Endodermal cell (in vitro differentiated cells): ENCODE measurements around the gene DLGAP5. TPM values are rescaled to one million over a fixed set of nuclear protein-coding genes. Genes with fewer than 3 reads are reported as not detected.

Experiments
- DNase-seq: peaks from one replicate; pipeline ENCODE4 v3.0.0-alpha.2; 2017
- H3K27ac ChIP-seq: 2 replicates; pipeline ENCODE4 v1.5.1; 2013; ENCODE audit warnings: mild to moderate bottlenecking, low read depth, low read length, moderate library complexity
- H3K27me3 ChIP-seq: 2 replicates; pipeline ENCODE4 v1.6.1; 2013; ENCODE audit warnings: mild to moderate bottlenecking, low read length, moderate library complexity; ENCODE audit not compliant: insufficient read depth, control insufficient read depth, poor library complexity, severe bottlenecking
- H3K36me3 ChIP-seq: 2 replicates; pipeline ENCODE4 v1.7.0; 2013; ENCODE audit warnings: mild to moderate bottlenecking, low read length, moderate library complexity; ENCODE audit not compliant: control insufficient read depth, insufficient read depth
- H3K4me1 ChIP-seq: one replicate; pipeline ENCODE4 v1.7.0; 2013; ENCODE audit warnings: low read length; ENCODE audit not compliant: control insufficient read depth, insufficient read depth
- H3K4me3 ChIP-seq: 2 replicates; pipeline ENCODE4 v1.5.1; 2013; ENCODE audit warnings: mild to moderate bottlenecking, low read length, moderate library complexity
- H3K9ac ChIP-seq: 2 replicates; pipeline ENCODE4 v1.6.1; 2013; ENCODE audit warnings: mild to moderate bottlenecking, low read length, moderate library complexity; ENCODE audit not compliant: poor library complexity, severe bottlenecking; ENCODE audit errors: extremely low read depth
- H3K9me3 ChIP-seq: 2 replicates; pipeline ENCODE4 v1.6.1; 2013; ENCODE audit warnings: mild to moderate bottlenecking, low read length, moderate library complexity; ENCODE audit not compliant: control insufficient read depth
- H3K27ac Mint-ChIP-seq: 2 replicates; pipeline ENCODE4 v1.8.0; 2020; ENCODE audit warnings: mixed read lengths
- H3K27me3 Mint-ChIP-seq: 2 replicates; pipeline ENCODE4 v1.8.0; 2021; ENCODE audit warnings: mild to moderate bottlenecking, mixed read lengths; ENCODE audit not compliant: insufficient read depth
- H3K36me3 Mint-ChIP-seq: 2 replicates; pipeline ENCODE4 v1.8.0; 2020; ENCODE audit warnings: low read depth, mixed read lengths
- H3K4me1 Mint-ChIP-seq: 2 replicates; pipeline ENCODE4 v1.8.0; 2020; ENCODE audit warnings: mixed read lengths
- H3K4me3 Mint-ChIP-seq: 2 replicates; pipeline ENCODE4 v1.8.0; 2020; ENCODE audit warnings: mild to moderate bottlenecking, moderate library complexity, mixed read lengths
- H3K9me3 Mint-ChIP-seq: 2 replicates; pipeline ENCODE4 v1.8.0; 2020; ENCODE audit warnings: mild to moderate bottlenecking, mixed read lengths
- WGBS, 2 experiments: methylation state at CpG; one replicate each; pipeline versions ENCODE4 v1.1.5 to v1.1.7; 2013; ENCODE audit warnings: missing lambda C conversion rate in 2 of 2, mixed read lengths in 1 of 2; ENCODE audit not compliant: insufficient coverage in 1 of 2, insufficient read length in 1 of 2; 5-methylcytosine and 5-hydroxymethylcytosine counted together
- total RNA-seq, 2 donors: library from RNA; stranded (reverse); fragmentation: NEBNext Ultra II Directional in 1 of 2; extraction: Animal tissue kit (Norgen Biotek cat#: 25700) in 1 of 2; gene quantifications; 2 replicates in 1 of 2; 3 replicates in 1 of 2; pipeline ENCODE4 v1.2.1, GENCODE V29; 2021
- TF ChIP-seq, protein P1 (sequence below): fragments of 200-600 bp; sonication (generic); conservative IDR thresholded peaks from 2 replicates; pipeline ENCODE4 v1.5.0; 2021; ENCODE audit warnings: antibody characterized with exemption, mild to moderate bottlenecking

Gene DLGAP5
- total RNA-seq, 2 donors from 2014 or later = 71.1 to 112 TPM

DNA sequence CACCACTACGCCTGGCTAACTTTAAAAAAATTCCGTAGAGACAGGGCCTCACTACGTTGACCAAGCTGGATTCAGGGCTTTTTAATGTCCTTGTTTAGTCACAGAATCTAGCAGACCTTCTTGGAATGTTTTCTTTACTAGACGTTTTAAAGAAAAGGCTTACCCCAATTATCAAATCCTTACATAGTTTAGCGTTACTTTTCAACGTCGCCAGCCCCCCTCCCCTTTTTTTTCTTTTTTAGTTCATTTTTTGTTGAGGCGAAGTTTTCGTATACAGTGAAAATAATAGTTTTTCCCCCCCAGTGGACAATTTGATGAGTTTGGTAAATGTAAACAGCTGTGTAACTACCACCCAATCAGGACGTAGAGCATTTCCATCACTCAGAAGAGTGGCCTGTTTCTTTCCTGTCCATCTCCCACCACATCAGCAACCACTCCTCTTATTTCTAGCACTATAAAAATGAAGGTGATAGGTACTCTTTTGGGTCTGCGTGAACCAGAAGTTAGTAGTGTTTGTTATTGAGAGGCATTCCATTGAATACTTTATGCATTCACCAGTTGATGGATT, 753 bp upstream of the DLGAP5 start:
- Histone ChIP-seq H3K27ac (peak overlapping the region; percentile 58), H3K9ac (peak overlapping the region; percentile 61), H3K9me3 (peaks cover 8% of the 10 kb centered on the region), H3K4me1 (no peaks in the 10 kb centered on the region), H3K27me3 (no peaks in the 10 kb centered on the region), H3K36me3 (no peaks in the 10 kb centered on the region), H3K4me3 (peak overlapping the region; percentile 97)
- TF ChIP-seq, protein P1, sequence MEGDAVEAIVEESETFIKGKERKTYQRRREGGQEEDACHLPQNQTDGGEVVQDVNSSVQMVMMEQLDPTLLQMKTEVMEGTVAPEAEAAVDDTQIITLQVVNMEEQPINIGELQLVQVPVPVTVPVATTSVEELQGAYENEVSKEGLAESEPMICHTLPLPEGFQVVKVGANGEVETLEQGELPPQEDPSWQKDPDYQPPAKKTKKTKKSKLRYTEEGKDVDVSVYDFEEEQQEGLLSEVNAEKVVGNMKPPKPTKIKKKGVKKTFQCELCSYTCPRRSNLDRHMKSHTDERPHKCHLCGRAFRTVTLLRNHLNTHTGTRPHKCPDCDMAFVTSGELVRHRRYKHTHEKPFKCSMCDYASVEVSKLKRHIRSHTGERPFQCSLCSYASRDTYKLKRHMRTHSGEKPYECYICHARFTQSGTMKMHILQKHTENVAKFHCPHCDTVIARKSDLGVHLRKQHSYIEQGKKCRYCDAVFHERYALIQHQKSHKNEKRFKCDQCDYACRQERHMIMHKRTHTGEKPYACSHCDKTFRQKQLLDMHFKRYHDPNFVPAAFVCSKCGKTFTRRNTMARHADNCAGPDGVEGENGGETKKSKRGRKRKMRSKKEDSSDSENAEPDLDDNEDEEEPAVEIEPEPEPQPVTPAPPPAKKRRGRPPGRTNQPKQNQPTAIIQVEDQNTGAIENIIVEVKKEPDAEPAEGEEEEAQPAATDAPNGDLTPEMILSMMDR = no peak
- Mint-ChIP-seq H3K27ac (no peak overlapping the region), H3K9me3 (peaks cover 3% of the 10 kb centered on the region), H3K27me3 (no peaks in the 10 kb centered on the region), H3K4me1 (peaks cover 18% of the 10 kb centered on the region), H3K36me3 (peaks cover 3% of the 10 kb centered on the region), H3K4me3 (peak overlapping the region; percentile 96)
- 65 to 70% methylated on average over 4 to 9 of the region's 11 CpGs for WGBS, 2 experiments
- no peak for DNase-seq

DNA sequence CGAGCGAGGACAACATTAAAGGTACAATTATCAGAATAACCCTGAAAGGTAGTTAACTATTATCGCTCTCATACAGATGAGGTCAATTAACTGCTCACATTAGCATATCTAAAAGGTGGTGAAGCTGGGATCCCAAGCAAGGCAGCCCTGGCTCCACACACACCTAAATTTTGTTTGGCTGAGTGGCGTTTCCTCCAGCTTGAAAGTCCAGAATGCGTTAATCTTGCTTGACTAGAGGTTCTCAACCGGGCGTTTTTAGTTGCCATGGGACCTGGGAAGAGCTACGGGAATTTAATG, 531 bp downstream of the DLGAP5 start:
- Mint-ChIP-seq H3K36me3 (peaks cover 9% of the 10 kb centered on the region), H3K4me3 (peak overlapping the region; percentile 96), H3K27me3 (no peaks in the 10 kb centered on the region), H3K9me3 (peaks cover 3% of the 10 kb centered on the region), H3K27ac (peak overlapping the region; percentile 99), H3K4me1 (peaks cover 25% of the 10 kb centered on the region)
- Histone ChIP-seq H3K27me3 (no peaks in the 10 kb centered on the region), H3K27ac (peak overlapping the region; percentile 70), H3K36me3 (peaks cover 5% of the 10 kb centered on the region), H3K9ac (peak overlapping the region; percentile 61), H3K4me1 (no peaks in the 10 kb centered on the region), H3K9me3 (peaks cover 8% of the 10 kb centered on the region), H3K4me3 (peak overlapping the region; percentile 97)
- 2% methylated on average over 6 to 8 of the region's 8 CpGs for WGBS, 2 experiments
- TF ChIP-seq, protein P1 = no peak
- no peak for DNase-seq

DNA sequence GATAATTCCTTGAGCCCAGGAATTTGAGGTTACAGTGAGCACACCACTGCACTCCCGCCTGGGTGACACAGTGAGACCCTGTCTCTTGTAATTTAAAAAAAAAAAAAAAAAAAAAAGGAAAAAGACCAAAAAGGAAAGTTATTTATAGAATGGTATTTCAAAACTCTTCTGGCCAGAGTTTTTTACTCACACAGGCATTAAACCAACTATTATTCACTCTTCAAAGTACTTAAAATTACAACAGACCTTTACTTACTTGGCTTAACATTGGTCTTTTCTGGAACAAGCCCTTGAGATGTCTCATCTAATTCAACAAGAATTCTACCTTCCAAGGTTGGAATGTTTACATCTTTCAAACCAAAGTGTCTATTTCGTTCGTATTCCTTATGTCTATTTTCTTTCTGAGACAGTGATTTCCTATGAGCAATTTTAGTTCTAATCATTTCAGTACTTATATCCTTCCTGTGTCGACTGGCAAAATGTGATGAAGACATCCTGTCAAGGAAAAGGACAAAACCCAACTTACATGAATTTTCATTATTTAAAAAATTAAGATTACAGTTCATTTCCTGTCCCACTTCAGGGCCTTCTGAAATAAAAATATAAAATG, 2.6 kb downstream of the DLGAP5 start:
- H3K36me3 Mint-ChIP-seq = peaks cover 11% of the 10 kb centered on the region

More for the DNA sequence above, 2.6 kb downstream of the DLGAP5 start:
- no peak overlapping the region for H3K27ac ChIP-seq
- Mint-ChIP-seq H3K4me3 (no peak overlapping the region), H3K9me3 (peaks cover 3% of the 10 kb centered on the region), H3K27me3 (no peaks in the 10 kb centered on the region), H3K27ac (no peak overlapping the region), H3K4me1 (peaks cover 25% of the 10 kb centered on the region)
- no peaks in the 10 kb centered on the region for H3K27me3 ChIP-seq
- H3K36me3 ChIP-seq = peaks cover 5% of the 10 kb centered on the region
- TF ChIP-seq, protein P1 = no peak
- H3K9ac ChIP-seq = no peak overlapping the region
- WGBS, 2 experiments = 97 to 100% methylated on average over 2 to 4 of the region's 4 CpGs
- peak overlapping the region; percentile 97 for H3K4me3 ChIP-seq
- no peaks in the 10 kb centered on the region for H3K4me1 ChIP-seq
- no peak for DNase-seq
- H3K9me3 ChIP-seq = peaks cover 8% of the 10 kb centered on the region
